ENCODE data around the gene MYO3B. TPM values are rescaled to one million over a fixed set of nuclear protein-coding genes. Genes with fewer than 3 reads are reported as not detected.

Gene MYO3B
- total RNA-seq, 4 donors from 2014 or later = 0.34 to 0.95 (median 0.89) TPM

DNA sequence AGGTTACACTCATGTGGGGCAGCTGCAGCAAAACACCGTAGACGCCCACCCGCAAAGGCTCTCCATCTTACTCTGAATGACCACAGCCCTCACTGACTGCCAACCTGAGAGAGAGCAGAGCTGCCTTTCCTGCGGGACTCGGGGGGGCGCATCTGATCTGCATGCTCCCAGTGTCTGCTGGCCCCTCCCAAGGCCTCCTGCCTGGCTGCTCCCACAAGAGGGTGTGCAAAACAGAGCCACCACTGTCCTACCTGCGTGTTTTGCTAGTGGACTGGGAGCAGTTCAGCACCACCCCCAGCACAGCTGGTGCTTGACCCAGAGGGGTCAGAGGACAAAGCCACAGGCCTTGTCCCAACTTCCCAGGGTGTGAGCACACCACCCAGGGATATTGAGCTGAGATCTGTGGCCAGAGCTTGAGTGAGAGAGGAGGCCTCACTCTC is 76.4 kb downstream of the MYO3B start:
- H3K36me3 ChIP-seq = no peaks in the 10 kb centered on the region
- no peak for TF ChIP-seq EP300 (IDR thresholded peaks at IDR 0.05)
- TF ChIP-seq, protein P1, sequence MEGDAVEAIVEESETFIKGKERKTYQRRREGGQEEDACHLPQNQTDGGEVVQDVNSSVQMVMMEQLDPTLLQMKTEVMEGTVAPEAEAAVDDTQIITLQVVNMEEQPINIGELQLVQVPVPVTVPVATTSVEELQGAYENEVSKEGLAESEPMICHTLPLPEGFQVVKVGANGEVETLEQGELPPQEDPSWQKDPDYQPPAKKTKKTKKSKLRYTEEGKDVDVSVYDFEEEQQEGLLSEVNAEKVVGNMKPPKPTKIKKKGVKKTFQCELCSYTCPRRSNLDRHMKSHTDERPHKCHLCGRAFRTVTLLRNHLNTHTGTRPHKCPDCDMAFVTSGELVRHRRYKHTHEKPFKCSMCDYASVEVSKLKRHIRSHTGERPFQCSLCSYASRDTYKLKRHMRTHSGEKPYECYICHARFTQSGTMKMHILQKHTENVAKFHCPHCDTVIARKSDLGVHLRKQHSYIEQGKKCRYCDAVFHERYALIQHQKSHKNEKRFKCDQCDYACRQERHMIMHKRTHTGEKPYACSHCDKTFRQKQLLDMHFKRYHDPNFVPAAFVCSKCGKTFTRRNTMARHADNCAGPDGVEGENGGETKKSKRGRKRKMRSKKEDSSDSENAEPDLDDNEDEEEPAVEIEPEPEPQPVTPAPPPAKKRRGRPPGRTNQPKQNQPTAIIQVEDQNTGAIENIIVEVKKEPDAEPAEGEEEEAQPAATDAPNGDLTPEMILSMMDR (IDR thresholded peaks at IDR 0.05) = no peak
- TF ChIP-seq POLR2A (IDR thresholded peaks at IDR 0.05) = no peak
- TF ChIP-seq POLR2AphosphoS5 (IDR thresholded peaks at IDR 0.05) = no peak
- no peak overlapping the region for H3K4me3 ChIP-seq
- H3K27ac ChIP-seq = no peak overlapping the region
- H3K9me3 ChIP-seq = no peaks in the 10 kb centered on the region
- no peaks in the 10 kb centered on the region for H3K4me1 ChIP-seq
- 88% methylated on average over 5 of the region's 7 CpGs for WGBS
- DNase-seq (ENCODE audit: low spot score in 2 of 2) = no peak
- H3K27me3 ChIP-seq = no peaks in the 10 kb centered on the region

DNA sequence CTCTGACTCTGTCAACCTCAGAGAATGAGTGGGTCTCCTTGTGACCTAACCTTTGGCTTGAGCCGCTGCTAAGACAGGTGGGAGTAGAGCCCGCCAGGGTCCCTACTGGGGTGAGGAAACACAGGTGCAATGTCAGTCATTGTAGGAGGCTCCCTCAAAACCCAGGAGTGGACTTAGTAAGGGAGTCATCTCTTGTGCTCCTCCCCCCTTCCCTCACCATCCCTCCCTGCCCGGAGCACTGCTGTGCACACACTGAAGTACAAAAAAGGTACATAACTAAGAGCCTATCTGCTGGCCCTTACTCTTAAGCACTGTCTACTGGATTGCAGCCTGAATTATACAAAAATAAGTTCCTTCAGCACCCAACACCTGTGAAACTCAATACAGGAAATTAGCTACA is 77.2 kb downstream of the MYO3B start:
- no peaks in the 10 kb centered on the region for H3K4me1 ChIP-seq
- H3K9me3 ChIP-seq = no peaks in the 10 kb centered on the region
- TF ChIP-seq, protein P1 (IDR thresholded peaks at IDR 0.05) = no peak
- TF ChIP-seq POLR2AphosphoS5 (IDR thresholded peaks at IDR 0.05) (no peak), EP300 (IDR thresholded peaks at IDR 0.05) (no peak), POLR2A (IDR thresholded peaks at IDR 0.05) (no peak)
- 100% methylated on average over 1 of the region's 3 CpGs for WGBS
- no peak overlapping the region for H3K27ac ChIP-seq
- no peaks in the 10 kb centered on the region for H3K36me3 ChIP-seq
- DNase-seq (ENCODE audit: low spot score in 2 of 2) = no peak
- H3K4me3 ChIP-seq = no peak overlapping the region
- H3K27me3 ChIP-seq = no peaks in the 10 kb centered on the region

DNA sequence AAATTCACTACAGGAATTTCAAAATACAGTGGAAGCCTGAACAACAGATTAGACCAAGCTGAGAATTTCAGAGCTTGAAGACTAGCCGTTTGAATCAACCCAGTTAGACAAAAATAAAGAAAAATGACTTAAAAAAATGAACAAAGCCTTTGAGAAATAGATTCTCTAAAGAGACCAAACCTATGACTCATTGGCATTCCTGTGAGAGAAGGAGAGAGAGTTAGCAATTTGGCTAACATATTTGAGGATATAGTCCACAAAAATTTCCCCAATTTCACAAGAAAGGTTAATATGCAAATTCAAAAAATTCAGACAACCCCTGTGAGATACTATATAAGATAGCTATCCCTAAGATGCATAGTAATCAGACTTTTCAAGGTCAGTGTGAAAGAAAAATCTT is 78.0 kb downstream of the MYO3B start:
- no peak for DNase-seq (ENCODE audit: low spot score in 2 of 2)
- H3K9me3 ChIP-seq = no peaks in the 10 kb centered on the region
- H3K27me3 ChIP-seq = no peaks in the 10 kb centered on the region
- H3K36me3 ChIP-seq = no peaks in the 10 kb centered on the region
- H3K27ac ChIP-seq = no peak overlapping the region
- no peaks in the 10 kb centered on the region for H3K4me1 ChIP-seq
- WGBS = 69% methylated on average over 1 of the region's 1 CpG
- H3K4me3 ChIP-seq = no peak overlapping the region
- TF ChIP-seq, protein P1 (IDR thresholded peaks at IDR 0.05) = no peak
- TF ChIP-seq POLR2A (IDR thresholded peaks at IDR 0.05) (no peak), EP300 (IDR thresholded peaks at IDR 0.05) (no peak), POLR2AphosphoS5 (IDR thresholded peaks at IDR 0.05) (no peak)

DNA sequence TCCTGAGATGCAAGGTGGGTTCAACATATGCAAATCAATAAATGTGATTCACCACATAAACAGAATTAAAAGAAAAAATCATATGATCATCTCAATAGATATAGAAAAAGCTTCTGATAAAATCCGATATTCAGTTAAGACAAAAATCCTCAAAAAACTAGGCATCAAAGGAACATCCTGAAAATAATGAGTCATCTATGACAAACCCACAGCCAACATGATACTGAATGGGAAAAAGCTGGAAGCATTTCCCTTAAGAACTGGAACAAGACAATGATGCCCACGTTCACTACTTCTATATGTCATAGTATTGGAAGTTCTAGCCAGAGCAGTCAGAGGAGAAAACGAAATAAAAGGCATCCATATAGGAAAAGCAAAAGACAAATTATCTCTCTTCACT is 80.4 kb downstream of the MYO3B start:
- TF ChIP-seq EP300 (IDR thresholded peaks at IDR 0.05) (no peak), POLR2AphosphoS5 (IDR thresholded peaks at IDR 0.05) (no peak), POLR2A (IDR thresholded peaks at IDR 0.05) (no peak)
- TF ChIP-seq, protein P1 (IDR thresholded peaks at IDR 0.05) = no peak
- Histone ChIP-seq H3K9me3 (no peaks in the 10 kb centered on the region), H3K4me1 (no peaks in the 10 kb centered on the region), H3K27ac (no peak overlapping the region), H3K36me3 (no peaks in the 10 kb centered on the region), H3K4me3 (no peak overlapping the region), H3K27me3 (no peaks in the 10 kb centered on the region)
- DNase-seq (ENCODE audit: low spot score in 2 of 2) = no peak
- 76% methylated on average over 3 of the region's 3 CpGs for WGBS

GRCh38 chr2:170260188-170260587 is 82.2 kb downstream of the MYO3B start:
- H3K27me3 ChIP-seq = no peaks in the 10 kb centered on the region
- DNase-seq (ENCODE audit: low spot score in 2 of 2) = no peak
- H3K4me3 ChIP-seq = no peak overlapping the region
- H3K36me3 ChIP-seq = no peaks in the 10 kb centered on the region
- H3K27ac ChIP-seq = no peak overlapping the region
- no peaks in the 10 kb centered on the region for H3K9me3 ChIP-seq
- TF ChIP-seq, protein P1 (IDR thresholded peaks at IDR 0.05) = no peak
- TF ChIP-seq POLR2AphosphoS5 (IDR thresholded peaks at IDR 0.05) (no peak), POLR2A (IDR thresholded peaks at IDR 0.05) (no peak), EP300 (IDR thresholded peaks at IDR 0.05) (no peak)
- H3K4me1 ChIP-seq = no peaks in the 10 kb centered on the region
